Measurements from ENCODE around the gene ARHGEF3.

GRCh38 chr3:56831572-56831971 is 29.8 kb upstream of the ARHGEF3 start:
- TF ChIP-seq POLR2A (IDR thresholded peaks at IDR 0.05; ENCODE audit: low read depth, low read length): no peak
- no peak for TF ChIP-seq CTCF (IDR thresholded peaks at IDR 0.05; ENCODE audit: extremely low read depth in 1 of 2, insufficient read depth in 1 of 2, low read depth in 1 of 2, low read length in 2 of 2)
- no peak for TF ChIP-seq POLR2AphosphoS5 (IDR thresholded peaks at IDR 0.05; ENCODE audit: insufficient read depth, low read depth, low read length)
- TF ChIP-seq, protein P1, sequence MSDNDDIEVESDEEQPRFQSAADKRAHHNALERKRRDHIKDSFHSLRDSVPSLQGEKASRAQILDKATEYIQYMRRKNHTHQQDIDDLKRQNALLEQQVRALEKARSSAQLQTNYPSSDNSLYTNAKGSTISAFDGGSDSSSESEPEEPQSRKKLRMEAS (IDR thresholded peaks at IDR 0.05; ENCODE audit: insufficient read depth, insufficient read length): no peak
- TF ChIP-seq FOS (IDR thresholded peaks at IDR 0.05; ENCODE audit: borderline replicate concordance, insufficient read depth, low read length): no peak

Measured in endothelial cell of umbilical vein (primary cell).